IMR-90 (cell line): Measurements from ENCODE around the gene CHPF. TPM values are rescaled to one million over a fixed set of nuclear protein-coding genes. Genes with fewer than 3 reads are reported as not detected.
A peak's percentile ranks its signal among the peaks of the same experiment; 100 is the strongest.

Source experiments
- ATAC-seq: fragments of 200-7000 bp; cut with Tn5 transposase; 2 replicates; pipeline ENCODE4 v1.9.1; 2020; ENCODE audit warnings: low read depth, mild to moderate bottlenecking, moderate library complexity
- BruUV-seq: library from RNA; stranded (reverse); fragments of 400-500 nt; replicated peaks from 2 replicates; lab custom pipeline; 2021; lab: Mats Ljungman, UMichigan
- CTCF ChIA-PET: fragments of 300-600 bp; formaldehyde crosslinking; extraction: SDS; loops from one replicate; lab custom pipeline; 2021; ENCODE audit warnings: antibody characterized with exemption; lab: Yijun Ruan, JAX
- POLR2A ChIA-PET: fragments of 300-600 bp; sonication (Branson Sonifier 250); formaldehyde crosslinking; loops from one replicate; lab custom pipeline; 2022; ENCODE audit warnings: antibody characterized with exemption; ENCODE audit not compliant: unreplicated experiment; lab: Charles Lee
- DNase-seq: peaks from one replicate; pipeline ENCODE4 v3.0.0; 2013
- H2AFZ ChIP-seq: replicated peaks from 2 replicates; pipeline ENCODE3; 2013; ENCODE audit warnings: low read length, mild to moderate bottlenecking; ENCODE audit not compliant: poor library complexity
- H2AK5ac ChIP-seq: 2 replicates; pipeline ENCODE4 v1.6.1; 2013; ENCODE audit warnings: low read depth, low read length, inconsistent platforms
- H2AK9ac ChIP-seq: replicated peaks from 2 replicates; pipeline ENCODE3; 2013; ENCODE audit warnings: mild to moderate bottlenecking, low read depth, low read length, moderate library complexity; ENCODE audit not compliant: poor library complexity
- H2BK120ac ChIP-seq: 2 replicates; pipeline ENCODE4 v1.6.1; 2013; ENCODE audit warnings: low read depth, low read length, inconsistent platforms
- H2BK15ac ChIP-seq: 3 replicates; pipeline ENCODE4 v1.6.1; 2013; ENCODE audit warnings: low read depth, low read length, inconsistent platforms
- H2BK20ac ChIP-seq: 2 replicates; pipeline ENCODE4 v1.6.1; 2013; ENCODE audit warnings: low read depth, mild to moderate bottlenecking, inconsistent platforms, low read length, moderate library complexity
- H2BK5ac ChIP-seq: 2 replicates; pipeline ENCODE4 v1.6.1; 2013; ENCODE audit warnings: mild to moderate bottlenecking, low read depth, low read length, inconsistent platforms; ENCODE audit not compliant: poor library complexity, severe bottlenecking
- H3K14ac ChIP-seq: replicated peaks from 2 replicates; pipeline ENCODE4 v1.6.1; 2013; ENCODE audit warnings: low read depth, low read length, inconsistent platforms
- H3K18ac ChIP-seq: 2 replicates; pipeline ENCODE4 v1.6.1; 2013; ENCODE audit warnings: low read depth, low read length, control low read depth
- H3K23ac ChIP-seq: 2 replicates; pipeline ENCODE4 v1.6.1; 2013; ENCODE audit warnings: low read depth, low read length, inconsistent platforms
- H3K27ac ChIP-seq: 2 replicates; pipeline ENCODE4 v1.5.1; 2013; ENCODE audit warnings: mild to moderate bottlenecking, control low read depth, low read length; ENCODE audit not compliant: insufficient read depth
- H3K27me3 ChIP-seq: 2 replicates; pipeline ENCODE4 v1.6.1; 2013; ENCODE audit warnings: low read length; ENCODE audit not compliant: control insufficient read depth, insufficient read depth
- H3K36me3 ChIP-seq: 2 replicates; pipeline ENCODE4 v1.6.1; 2013; ENCODE audit warnings: low read length, mixed read lengths; ENCODE audit not compliant: control insufficient read depth, insufficient read depth
- H3K4ac ChIP-seq: 2 replicates; pipeline ENCODE4 v1.6.1; 2013; ENCODE audit warnings: low read depth, low read length, inconsistent platforms
- H3K4me1 ChIP-seq: 2 replicates; pipeline ENCODE4 v1.6.1; 2013; ENCODE audit warnings: low read length, mixed read lengths; ENCODE audit not compliant: control insufficient read depth, insufficient read depth
- H3K4me2 ChIP-seq: 2 replicates; pipeline ENCODE4 v1.6.1; 2013; ENCODE audit warnings: low read depth, mild to moderate bottlenecking, control low read depth, low read length, moderate library complexity
- H3K4me3 ChIP-seq: 2 replicates; pipeline ENCODE4 v1.5.1; 2013; ENCODE audit warnings: low read depth, mild to moderate bottlenecking, control low read depth, low read length, moderate library complexity; ENCODE audit not compliant: insufficient read depth
- H3K56ac ChIP-seq: 2 replicates; pipeline ENCODE4 v1.6.1; 2013; ENCODE audit warnings: low read length, inconsistent platforms; ENCODE audit not compliant: insufficient read depth; ENCODE audit errors: extremely low read depth
- H3K79me1 ChIP-seq, 2 experiments: 2 replicates each; pipeline ENCODE4 v1.6.1; 2013; ENCODE audit warnings: low read length in 2 of 2, inconsistent platforms in 1 of 2, low read depth in 1 of 2
- H3K9ac ChIP-seq: 2 replicates; pipeline ENCODE4 v1.6.1; 2013; ENCODE audit warnings: low read depth, low read length, control low read depth
- H3K9me1 ChIP-seq: 2 replicates; pipeline ENCODE4 v1.6.1; 2013; ENCODE audit warnings: low read length, inconsistent platforms; ENCODE audit not compliant: insufficient read depth
- H3K9me3 ChIP-seq: 2 replicates; pipeline ENCODE4 v1.6.1; 2013; ENCODE audit warnings: low read length; ENCODE audit not compliant: control insufficient read depth, insufficient read depth
- H4K20me1 ChIP-seq: 2 replicates; pipeline ENCODE4 v1.6.1; 2013; ENCODE audit warnings: low read length, inconsistent platforms; ENCODE audit not compliant: insufficient read depth
- H4K5ac ChIP-seq: 2 replicates; pipeline ENCODE4 v1.6.1; 2013; ENCODE audit warnings: mild to moderate bottlenecking, low read depth, low read length, control low read depth
- H4K8ac ChIP-seq, 2 experiments: 2 replicates each; pipeline ENCODE4 v1.6.1; 2013; ENCODE audit warnings: low read depth in 2 of 2, low read length in 2 of 2, control low read depth in 1 of 2, inconsistent platforms in 1 of 2
- H4K91ac ChIP-seq: 2 replicates; pipeline ENCODE4 v1.6.1; 2013; ENCODE audit warnings: low read depth, low read length, inconsistent platforms; ENCODE audit not compliant: insufficient read depth
- SMC3 ChIP-seq: fragments of 150-350 bp; IDR thresholded peaks from 2 replicates; pipeline ENCODE4 v1.6.1; 2016; ENCODE audit warnings: low read depth, mild to moderate bottlenecking, antibody characterized with exemption, low read length, moderate library complexity
- WGBS, 2 experiments: methylation state at CpG; one replicate each; pipeline versions ENCODE4 v1.1.5 to v1.1.7; 2013; ENCODE audit warnings: missing lambda C conversion rate in 2 of 2; ENCODE audit not compliant: insufficient read length in 1 of 2; ENCODE audit errors: extremely low coverage in 2 of 2; 5-methylcytosine and 5-hydroxymethylcytosine counted together
- dilution Hi-C: fragments of 300-500 bp; cut with HindIII; formaldehyde crosslinking; loops from one replicate; pipeline ENCODE4 v1.14.3; 2018; ENCODE audit warnings: low sequenced_read_pairs; ENCODE audit not compliant: unreplicated experiment
- in situ Hi-C: fragments of 300-500 bp; cut with MboI; formaldehyde crosslinking; loops from 3 replicates; pipeline ENCODE4 v1.14.3; 2019; ENCODE audit warnings: low sequenced_read_pairs, inconsistent platforms, mixed read lengths
- intact Hi-C: fragments of 100-400 bp; cut with micrococcal nuclease; formaldehyde crosslinking; loops from 2 replicates; pipeline ENCODE4 v1.10.0; 2022
- polyA plus RNA-seq, 3 experiments: library from polyadenylated mRNA; depleted of rRNA; stranded (reverse); fragments of >200 nt; gene quantifications; 2 replicates each; pipeline ENCODE4 v1.2.3, GENCODE V29; 2012; ENCODE audit warnings: low replicate concordance in 1 of 3
- total RNA-seq: library from RNA; depleted of rRNA; stranded (reverse); fragments of >200 nt; gene quantifications from 2 replicates; pipeline ENCODE4 v1.2.3, GENCODE V29; 2012
- TF ChIP-seq, protein P1 (sequence below): conservative IDR thresholded peaks from 2 replicates; pipeline ENCODE4 v1.5.1; 2012; ENCODE audit warnings: mild to moderate bottlenecking, low read depth, low read length, improper control_type of control experiment

Gene CHPF
- total and polyA plus RNA-seq, 2 of the 4 experiments (the other 2 are of a cell fraction), result 24.0 to 115 TPM

DNA sequence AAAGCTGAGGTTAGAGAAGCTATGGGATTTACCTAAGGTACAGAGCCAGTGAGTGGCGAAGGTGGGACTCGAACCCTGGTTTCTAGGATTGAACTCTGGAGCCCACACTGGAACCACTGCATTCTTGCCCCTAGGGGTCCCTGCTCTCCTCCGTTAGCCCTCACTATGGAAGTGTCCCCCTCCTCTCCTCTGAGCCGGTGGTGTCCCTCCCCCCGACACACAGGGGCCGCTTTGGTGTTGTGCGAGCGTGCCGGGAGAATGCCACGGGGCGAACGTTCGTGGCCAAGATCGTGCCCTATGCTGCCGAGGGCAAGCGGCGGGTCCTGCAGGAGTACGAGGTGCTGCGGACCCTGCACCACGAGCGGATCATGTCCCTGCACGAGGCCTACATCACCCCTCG, 53.4 kb downstream of the CHPF start:
- H3K36me3 ChIP-seq, result peaks cover 32% of the 10 kb centered on the region; the same call in 1 of the 2 replicates
- WGBS, 2 experiments, result 92% methylated on average over 14 of the region's 23 CpGs; no CpG with 5 or more reads in 1 of the 2 experiments
- no peak overlapping the region for H2AFZ ChIP-seq
- H3K27me3 ChIP-seq, result no peaks in the 10 kb centered on the region
- CTCF ChIA-PET, result no interaction called here
- H3K9me1 ChIP-seq, result no peaks in the 10 kb centered on the region
- H4K91ac ChIP-seq, result no peak overlapping the region
- no peaks in the 10 kb centered on the region for H3K9me3 ChIP-seq
- H4K5ac ChIP-seq, result no peak overlapping the region
- H2BK120ac ChIP-seq, result no peak overlapping the region
- POLR2A ChIA-PET, result no interaction called here
- no peak overlapping the region for H4K8ac ChIP-seq
- H3K4ac ChIP-seq, result no peak overlapping the region
- BruUV-seq, result TSS peak; percentile 15
- H3K18ac ChIP-seq, result no peak overlapping the region
- H3K79me1 ChIP-seq, result no peaks in the 10 kb centered on the region
- no peak overlapping the region for H3K56ac ChIP-seq
- no peak overlapping the region for H3K14ac ChIP-seq
- no peak for DNase-seq
- no peak overlapping the region for H3K27ac ChIP-seq
- no peak overlapping the region for H3K23ac ChIP-seq
- no peak overlapping the region for H2BK15ac ChIP-seq
- in situ Hi-C loops, result no loop called here
- H2BK5ac ChIP-seq, result no peak overlapping the region
- no peaks in the 10 kb centered on the region for H3K4me1 ChIP-seq
- no peak overlapping the region for H3K4me2 ChIP-seq
- H3K9ac ChIP-seq, result no peak overlapping the region
- H3K4me3 ChIP-seq, result no peak overlapping the region
- no peak overlapping the region for H2AK9ac ChIP-seq
- intact Hi-C loops, result no loop called here
- H2BK20ac ChIP-seq, result no peak overlapping the region
- no peaks in the 10 kb centered on the region for H4K20me1 ChIP-seq
- TF ChIP-seq SMC3, result no peak
- TF ChIP-seq, protein P1, sequence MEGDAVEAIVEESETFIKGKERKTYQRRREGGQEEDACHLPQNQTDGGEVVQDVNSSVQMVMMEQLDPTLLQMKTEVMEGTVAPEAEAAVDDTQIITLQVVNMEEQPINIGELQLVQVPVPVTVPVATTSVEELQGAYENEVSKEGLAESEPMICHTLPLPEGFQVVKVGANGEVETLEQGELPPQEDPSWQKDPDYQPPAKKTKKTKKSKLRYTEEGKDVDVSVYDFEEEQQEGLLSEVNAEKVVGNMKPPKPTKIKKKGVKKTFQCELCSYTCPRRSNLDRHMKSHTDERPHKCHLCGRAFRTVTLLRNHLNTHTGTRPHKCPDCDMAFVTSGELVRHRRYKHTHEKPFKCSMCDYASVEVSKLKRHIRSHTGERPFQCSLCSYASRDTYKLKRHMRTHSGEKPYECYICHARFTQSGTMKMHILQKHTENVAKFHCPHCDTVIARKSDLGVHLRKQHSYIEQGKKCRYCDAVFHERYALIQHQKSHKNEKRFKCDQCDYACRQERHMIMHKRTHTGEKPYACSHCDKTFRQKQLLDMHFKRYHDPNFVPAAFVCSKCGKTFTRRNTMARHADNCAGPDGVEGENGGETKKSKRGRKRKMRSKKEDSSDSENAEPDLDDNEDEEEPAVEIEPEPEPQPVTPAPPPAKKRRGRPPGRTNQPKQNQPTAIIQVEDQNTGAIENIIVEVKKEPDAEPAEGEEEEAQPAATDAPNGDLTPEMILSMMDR, result 0 out of 2 replicates have a peak, but pooled peaks have one; percentile 20
- ATAC-seq, result no peak
- dilution Hi-C loops, result no loop called here
- no peak overlapping the region for H2AK5ac ChIP-seq
